ENCODE measurements around the gene COG1.

DNA sequence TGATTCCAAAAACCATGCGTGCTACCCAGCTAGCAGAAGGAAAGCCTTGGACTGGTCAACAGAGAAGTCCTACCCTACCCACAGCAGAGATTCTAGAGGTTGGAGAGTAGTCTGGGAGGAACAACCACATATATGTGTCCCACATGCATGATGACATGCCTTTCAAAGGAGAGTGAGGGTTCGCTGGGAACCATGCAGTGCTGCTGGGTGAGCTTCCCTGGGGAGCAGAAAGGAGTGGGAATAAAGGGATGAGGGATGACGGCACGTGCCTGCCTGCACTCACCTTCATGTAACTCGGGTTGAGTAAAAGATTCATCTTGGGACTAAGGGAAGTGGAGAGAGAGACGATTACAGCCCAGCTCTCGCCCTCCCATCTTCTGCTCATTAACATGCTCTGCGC, 59.0 kb downstream of the COG1 start:
- no peak for TF ChIP-seq POLR2A (IDR thresholded peaks at IDR 0.05; ENCODE audit: low read depth, low read length)
- no peak for TF ChIP-seq TAF1 (IDR thresholded peaks at IDR 0.05; ENCODE audit: borderline replicate concordance, low read depth, low read length)

Data from GM12892 (cell line).